ENCODE data around the gene SCIN.

DNA sequence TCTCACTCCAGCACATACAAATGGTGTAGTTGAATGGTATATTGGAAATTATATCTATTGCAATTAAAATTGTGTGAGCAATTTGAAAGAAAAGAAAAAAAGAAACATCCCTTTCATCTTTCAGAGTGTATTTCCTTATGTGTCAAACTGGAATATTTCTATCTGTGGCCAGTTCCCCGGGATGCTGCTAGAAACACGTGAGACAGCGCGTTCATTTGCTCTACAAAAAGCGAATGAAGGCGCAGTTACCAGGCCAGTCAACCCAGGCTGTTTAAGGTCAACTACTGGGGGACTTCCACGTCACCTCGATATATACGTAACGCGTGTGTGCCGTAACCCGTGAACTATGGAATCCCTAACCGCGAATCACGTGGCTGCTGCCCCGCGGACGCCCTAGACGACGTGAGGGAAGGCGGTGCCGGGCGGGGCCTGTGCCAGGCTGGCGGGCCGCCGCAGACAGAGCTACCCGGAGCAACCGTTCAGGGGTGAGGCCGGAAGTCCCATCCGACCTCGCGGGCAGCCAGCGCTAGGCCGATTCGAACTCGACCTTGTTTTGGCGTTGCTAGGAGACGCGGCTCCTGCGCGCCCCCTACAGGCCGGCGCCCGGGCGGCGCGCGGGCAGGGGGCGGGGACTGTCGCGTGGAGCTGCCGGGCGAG, 115.8 kb downstream of the SCIN start:
- TF ChIP-seq GATA2 (IDR thresholded peaks at IDR 0.05; ENCODE audit: low read depth, low read length): 0 out of 2 replicates have a peak, but pooled peaks have one; percentile 7
- TF ChIP-seq GATA3 (IDR thresholded peaks at IDR 0.05; ENCODE audit: low read depth, low read length): no peak

Data from SH-SY5Y (cell line).